Measurements from ENCODE around the gene STARD7.
"Not testable (repeated sequence)": the region's sequence is repeated elsewhere in the genome, so short reads cannot be mapped to it uniquely, and the experiment has no call there.

STARD7 gene

DNA sequence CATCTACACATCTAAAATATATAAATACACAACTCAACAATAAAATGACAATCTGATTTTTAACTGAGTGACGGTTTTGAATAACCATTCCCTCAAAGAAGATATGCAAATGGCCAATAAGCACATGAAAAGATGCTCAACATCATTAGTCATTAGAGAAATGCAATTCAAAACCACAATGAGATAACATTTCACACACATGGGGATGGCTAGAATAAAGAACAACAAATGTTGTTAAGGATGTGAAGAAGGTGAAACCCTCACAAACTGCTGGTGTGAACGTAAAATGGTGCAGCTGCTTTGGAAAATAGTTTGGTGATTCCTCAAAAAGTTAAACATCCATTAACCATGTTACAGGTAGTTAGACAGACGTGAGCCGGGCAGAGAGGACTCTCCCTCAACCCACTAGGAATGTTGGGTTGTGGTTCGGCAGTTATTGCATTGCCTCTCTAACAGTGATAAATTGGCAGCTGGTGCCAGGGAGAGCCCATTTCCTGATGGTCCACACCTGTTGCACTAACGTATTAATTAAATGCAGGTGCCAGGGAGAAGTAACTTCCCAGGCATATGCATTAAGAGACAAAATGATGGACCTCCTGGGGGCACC lies 41.1 kb downstream of the STARD7 start:
- Histone ChIP-seq H3K4me1 (ENCODE audit: control insufficient read depth, insufficient read depth, low read length, poor library complexity, severe bottlenecking) (peaks cover 21% of the 10 kb centered on the region), H3K9me3 (ENCODE audit: control insufficient read depth, low read length) (no peaks in the 10 kb centered on the region), H3K27ac (ENCODE audit: insufficient read depth, low read length, poor library complexity, severe bottlenecking) (no peak overlapping the region), H3K27me3 (replicated peaks; ENCODE audit: control insufficient read depth, insufficient read depth, low read length, poor library complexity, severe bottlenecking) (no peaks in the 10 kb centered on the region), H3K36me3 (ENCODE audit: control insufficient read depth, insufficient read depth, low read length) (no peaks in the 10 kb centered on the region), H3K4me3 (ENCODE audit: insufficient read depth, low read depth, low read length, poor library complexity, severe bottlenecking) (no peak overlapping the region)
- DNase-seq, result no peak

DNA sequence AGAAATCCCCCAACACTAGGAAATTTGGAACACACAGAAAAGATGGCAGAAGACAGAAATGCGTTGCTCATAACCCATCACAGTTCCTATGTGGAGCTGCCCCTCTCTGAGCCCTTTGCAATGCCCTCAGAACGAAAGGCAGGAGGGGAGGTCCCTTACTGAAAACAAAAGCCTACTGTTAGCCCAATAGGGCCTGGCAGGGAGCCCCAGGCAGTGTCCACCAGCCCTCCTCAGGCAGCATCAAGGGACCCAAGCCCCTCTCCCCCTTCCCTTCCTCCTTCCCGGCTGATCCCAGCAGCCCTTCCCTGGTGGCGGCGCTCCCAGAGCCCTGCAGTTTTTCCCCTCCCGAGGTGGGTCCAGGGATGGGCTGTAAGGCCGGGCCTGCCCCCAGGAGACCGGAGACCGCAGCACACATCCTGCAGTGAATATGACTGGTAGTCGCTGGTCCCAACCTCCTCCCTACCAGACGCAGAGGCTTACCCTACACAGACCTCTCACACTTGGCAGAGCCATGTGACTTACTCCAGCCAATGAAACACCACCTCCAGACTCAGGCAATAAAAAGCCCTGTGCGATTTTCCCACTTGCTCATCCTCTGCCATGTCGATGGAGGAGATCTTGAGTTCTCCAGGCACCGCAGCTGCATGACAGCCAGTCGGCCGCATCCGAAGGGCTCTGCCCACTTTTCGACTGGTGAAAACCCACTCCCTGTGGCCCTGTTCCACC lies 44.0 kb downstream of the STARD7 start:
- no peaks in the 10 kb centered on the region for H3K36me3 ChIP-seq (ENCODE audit: control insufficient read depth, insufficient read depth, low read length)
- peak overlapping the region; percentile 11 for H3K4me3 ChIP-seq (ENCODE audit: insufficient read depth, low read depth, low read length, poor library complexity, severe bottlenecking)
- peak overlapping the region; percentile 43 for H3K27ac ChIP-seq (ENCODE audit: insufficient read depth, low read length, poor library complexity, severe bottlenecking)
- H3K4me1 ChIP-seq (ENCODE audit: control insufficient read depth, insufficient read depth, low read length, poor library complexity, severe bottlenecking), result peaks cover 23% of the 10 kb centered on the region
- no peaks in the 10 kb centered on the region for H3K27me3 ChIP-seq (replicated peaks; ENCODE audit: control insufficient read depth, insufficient read depth, low read length, poor library complexity, severe bottlenecking)
- no peaks in the 10 kb centered on the region for H3K9me3 ChIP-seq (ENCODE audit: control insufficient read depth, low read length)
- peak; percentile 35 to 45 (median 40) for DNase-seq

DNA sequence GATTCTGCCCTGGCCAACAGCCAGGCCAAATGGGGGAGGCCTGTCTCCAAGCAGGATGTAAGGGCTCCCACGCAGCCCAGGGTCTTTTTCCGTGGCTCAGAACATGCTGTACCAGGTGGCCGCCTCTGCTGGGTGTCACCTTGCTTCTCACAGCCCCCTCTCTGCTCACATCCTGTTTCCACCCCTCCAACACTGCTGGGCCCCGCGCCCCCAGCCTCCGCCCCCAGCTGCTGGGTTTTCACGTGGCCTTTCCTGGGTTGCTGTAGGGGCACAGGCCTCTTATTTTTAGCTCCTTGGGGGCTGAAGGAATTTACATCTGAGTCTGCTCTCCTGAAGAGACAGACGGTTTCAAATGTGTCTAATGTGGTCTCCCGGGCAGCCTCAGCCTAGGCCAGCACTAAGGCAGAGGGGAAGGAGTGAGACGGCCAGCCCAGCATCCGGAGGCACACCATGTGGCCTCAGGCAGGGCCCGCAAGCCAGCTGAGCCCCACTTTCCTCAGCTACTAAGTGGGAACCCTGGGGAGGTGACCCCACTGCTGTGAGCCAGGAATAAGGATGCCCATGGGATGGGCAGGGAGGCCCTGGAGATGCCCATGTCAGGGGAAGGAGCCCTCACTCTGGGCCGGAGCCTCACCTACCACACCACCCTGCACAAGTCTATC lies 44.7 kb downstream of the STARD7 start:
- Histone ChIP-seq H3K9me3 (ENCODE audit: control insufficient read depth, low read length) (no peaks in the 10 kb centered on the region), H3K27ac (ENCODE audit: insufficient read depth, low read length, poor library complexity, severe bottlenecking) (peak overlapping the region; percentile 43), H3K4me1 (ENCODE audit: control insufficient read depth, insufficient read depth, low read length, poor library complexity, severe bottlenecking) (peaks cover 30% of the 10 kb centered on the region), H3K36me3 (ENCODE audit: control insufficient read depth, insufficient read depth, low read length) (no peaks in the 10 kb centered on the region), H3K4me3 (ENCODE audit: insufficient read depth, low read depth, low read length, poor library complexity, severe bottlenecking) (no peak overlapping the region), H3K27me3 (replicated peaks; ENCODE audit: control insufficient read depth, insufficient read depth, low read length, poor library complexity, severe bottlenecking) (no peaks in the 10 kb centered on the region)
- peak in 2 of 3 donors; percentile 36 to 41 for DNase-seq

DNA sequence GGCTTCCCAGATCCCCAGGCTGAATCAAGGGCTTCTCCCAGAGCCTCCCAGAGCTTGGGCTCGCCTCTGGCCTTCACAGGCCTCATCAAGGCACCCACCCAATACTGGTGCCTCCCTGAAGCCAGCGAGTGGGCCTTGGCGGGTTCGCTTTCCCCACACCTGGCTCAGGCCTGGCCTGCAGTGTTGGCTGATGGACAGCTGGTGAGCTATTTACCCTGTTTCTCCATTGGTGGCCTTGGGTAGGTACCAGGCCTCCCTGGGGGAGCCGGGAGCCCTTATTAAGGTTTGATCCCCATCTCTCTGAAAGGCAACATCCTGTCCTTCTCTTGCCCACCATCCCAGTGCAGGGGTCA lies 45.2 kb downstream of the STARD7 start:
- Histone ChIP-seq H3K27me3 (replicated peaks; ENCODE audit: control insufficient read depth, insufficient read depth, low read length, poor library complexity, severe bottlenecking) (no peaks in the 10 kb centered on the region), H3K27ac (ENCODE audit: insufficient read depth, low read length, poor library complexity, severe bottlenecking) (peak overlapping the region; percentile 43)

DNA sequence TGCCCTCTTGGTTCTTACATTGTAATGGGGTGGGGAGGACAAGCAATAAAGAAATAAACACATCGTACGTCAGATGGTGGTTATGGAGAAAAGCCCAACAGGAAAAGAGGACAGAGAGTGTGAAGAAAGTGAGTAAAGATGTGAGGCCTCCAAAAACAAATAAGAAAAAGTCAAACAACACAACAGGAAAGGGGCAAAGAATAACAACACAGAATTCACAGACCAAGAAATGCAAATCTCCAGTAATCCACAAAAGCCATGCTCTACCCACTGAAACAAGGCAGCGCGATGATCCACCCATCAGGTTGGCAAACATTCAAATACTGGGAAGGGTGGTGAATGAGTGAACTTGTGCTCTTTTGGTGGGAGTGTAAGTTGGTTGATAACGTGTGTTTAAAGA lies 46.7 kb downstream of the STARD7 start:
- Histone ChIP-seq H3K4me1 (ENCODE audit: control insufficient read depth, insufficient read depth, low read length, poor library complexity, severe bottlenecking) (peaks cover 49% of the 10 kb centered on the region), H3K36me3 (ENCODE audit: control insufficient read depth, insufficient read depth, low read length) (no peaks in the 10 kb centered on the region), H3K27ac (ENCODE audit: insufficient read depth, low read length, poor library complexity, severe bottlenecking) (no peak overlapping the region), H3K4me3 (ENCODE audit: insufficient read depth, low read depth, low read length, poor library complexity, severe bottlenecking) (no peak overlapping the region), H3K9me3 (ENCODE audit: control insufficient read depth, low read length) (no peaks in the 10 kb centered on the region), H3K27me3 (replicated peaks; ENCODE audit: control insufficient read depth, insufficient read depth, low read length, poor library complexity, severe bottlenecking) (no peaks in the 10 kb centered on the region)
- no peak for DNase-seq

More for the DNA sequence above, 45.2 kb downstream of the STARD7 start:
- Histone ChIP-seq H3K36me3 (ENCODE audit: control insufficient read depth, insufficient read depth, low read length) (no peaks in the 10 kb centered on the region), H3K4me3 (ENCODE audit: insufficient read depth, low read depth, low read length, poor library complexity, severe bottlenecking) (no peak overlapping the region), H3K4me1 (ENCODE audit: control insufficient read depth, insufficient read depth, low read length, poor library complexity, severe bottlenecking) (peaks cover 35% of the 10 kb centered on the region), H3K9me3 (ENCODE audit: control insufficient read depth, low read length) (no peaks in the 10 kb centered on the region)
- DNase-seq, result no peak

DNA sequence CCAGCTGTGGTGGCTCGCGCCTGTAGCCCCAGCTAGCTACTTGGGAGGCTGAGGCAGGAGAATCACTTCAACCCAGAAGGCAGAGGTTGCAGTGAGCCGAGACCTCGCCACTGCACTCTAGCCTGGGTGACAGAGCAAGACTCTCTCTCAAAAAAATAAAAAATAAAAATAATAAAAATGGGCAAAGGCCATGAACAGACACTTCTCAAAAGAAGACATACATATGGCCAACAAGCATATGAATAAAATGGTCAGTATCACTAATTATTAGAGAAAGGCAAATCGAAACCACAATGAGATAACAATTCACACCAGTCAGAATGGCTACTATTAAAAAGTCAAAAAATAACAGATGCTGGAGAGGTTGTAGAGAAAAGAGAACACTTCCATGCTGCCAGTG lies 48.3 kb downstream of the STARD7 start:
- H3K27ac ChIP-seq (ENCODE audit: insufficient read depth, low read length, poor library complexity, severe bottlenecking); H3K4me3 ChIP-seq (ENCODE audit: insufficient read depth, low read depth, low read length, poor library complexity, severe bottlenecking); H3K9me3 ChIP-seq (ENCODE audit: control insufficient read depth, low read length); DNase-seq; H3K27me3 ChIP-seq (replicated peaks; ENCODE audit: control insufficient read depth, insufficient read depth, low read length, poor library complexity, severe bottlenecking); H3K36me3 ChIP-seq (ENCODE audit: control insufficient read depth, insufficient read depth, low read length): not testable (repeated sequence)
- peaks cover 49% of the 10 kb centered on the region for H3K4me1 ChIP-seq (ENCODE audit: control insufficient read depth, insufficient read depth, low read length, poor library complexity, severe bottlenecking)

DNA sequence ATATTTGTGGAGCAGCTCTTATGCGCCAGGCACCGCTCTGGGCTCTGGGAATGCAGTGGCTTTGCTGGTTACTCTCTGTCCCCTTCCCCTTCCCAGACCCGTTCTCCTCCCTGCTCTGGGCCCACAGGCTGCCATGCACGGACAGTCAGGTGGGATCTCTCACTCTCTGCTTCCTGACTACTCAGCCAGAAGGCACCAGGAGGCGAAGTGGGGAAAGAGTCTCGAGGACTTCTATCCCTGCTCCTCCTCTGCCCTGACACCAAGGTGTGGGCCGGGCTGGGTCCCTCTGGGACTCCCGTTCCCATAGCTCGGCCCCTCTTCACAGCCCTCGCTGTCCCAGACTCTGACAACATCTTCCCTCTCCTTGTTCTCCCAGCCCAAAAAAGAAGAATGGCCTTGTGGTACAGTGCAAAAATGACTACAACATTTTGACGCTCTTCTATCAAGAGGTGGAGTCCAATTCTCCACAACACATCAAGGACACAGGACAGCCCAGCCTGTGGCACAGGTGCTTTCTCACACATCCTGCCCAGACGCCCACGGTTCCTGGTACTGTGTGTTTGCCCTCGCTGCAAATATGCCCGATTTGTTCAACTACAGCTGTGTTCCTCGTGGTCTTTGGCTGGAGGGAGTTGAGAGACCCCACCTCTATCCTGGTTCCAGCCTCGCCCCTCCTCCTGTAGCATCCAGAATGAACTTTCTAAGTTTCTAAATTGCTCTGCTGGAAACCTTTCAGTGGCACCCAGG lies 49.4 kb downstream of the STARD7 start:
- no peak for DNase-seq
- H3K9me3 ChIP-seq (ENCODE audit: control insufficient read depth, low read length), result no peaks in the 10 kb centered on the region
- H3K27me3 ChIP-seq (replicated peaks; ENCODE audit: control insufficient read depth, insufficient read depth, low read length, poor library complexity, severe bottlenecking), result no peaks in the 10 kb centered on the region
- H3K4me3 ChIP-seq (ENCODE audit: insufficient read depth, low read depth, low read length, poor library complexity, severe bottlenecking), result no peak overlapping the region
- peaks cover 41% of the 10 kb centered on the region for H3K4me1 ChIP-seq (ENCODE audit: control insufficient read depth, insufficient read depth, low read length, poor library complexity, severe bottlenecking)
- no peaks in the 10 kb centered on the region for H3K36me3 ChIP-seq (ENCODE audit: control insufficient read depth, insufficient read depth, low read length)
- H3K27ac ChIP-seq (ENCODE audit: insufficient read depth, low read length, poor library complexity, severe bottlenecking), result no peak overlapping the region

DNA sequence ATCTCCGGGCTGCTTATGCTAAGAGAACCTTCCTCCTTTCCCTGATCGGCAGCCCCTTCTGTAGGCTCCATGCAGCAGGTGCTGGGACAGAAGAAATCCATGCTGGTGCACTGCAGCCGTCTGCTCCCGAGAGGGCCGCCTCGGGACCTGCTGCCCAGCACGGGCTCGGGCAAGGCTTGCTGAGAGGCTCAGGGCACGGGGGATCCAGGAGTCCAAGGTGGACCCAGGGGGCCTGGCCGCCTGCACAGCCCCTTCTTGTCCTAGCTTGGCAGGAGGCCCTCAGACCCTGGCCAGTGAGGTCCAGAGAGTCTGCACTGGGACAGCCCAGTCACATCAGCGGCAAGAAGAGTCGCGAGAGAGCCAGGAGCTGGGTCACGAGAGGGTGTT lies 50.1 kb downstream of the STARD7 start:
- no peak overlapping the region for H3K27ac ChIP-seq (ENCODE audit: insufficient read depth, low read length, poor library complexity, severe bottlenecking)
- no peaks in the 10 kb centered on the region for H3K36me3 ChIP-seq (ENCODE audit: control insufficient read depth, insufficient read depth, low read length)
- H3K4me1 ChIP-seq (ENCODE audit: control insufficient read depth, insufficient read depth, low read length, poor library complexity, severe bottlenecking), result peaks cover 34% of the 10 kb centered on the region

DNA sequence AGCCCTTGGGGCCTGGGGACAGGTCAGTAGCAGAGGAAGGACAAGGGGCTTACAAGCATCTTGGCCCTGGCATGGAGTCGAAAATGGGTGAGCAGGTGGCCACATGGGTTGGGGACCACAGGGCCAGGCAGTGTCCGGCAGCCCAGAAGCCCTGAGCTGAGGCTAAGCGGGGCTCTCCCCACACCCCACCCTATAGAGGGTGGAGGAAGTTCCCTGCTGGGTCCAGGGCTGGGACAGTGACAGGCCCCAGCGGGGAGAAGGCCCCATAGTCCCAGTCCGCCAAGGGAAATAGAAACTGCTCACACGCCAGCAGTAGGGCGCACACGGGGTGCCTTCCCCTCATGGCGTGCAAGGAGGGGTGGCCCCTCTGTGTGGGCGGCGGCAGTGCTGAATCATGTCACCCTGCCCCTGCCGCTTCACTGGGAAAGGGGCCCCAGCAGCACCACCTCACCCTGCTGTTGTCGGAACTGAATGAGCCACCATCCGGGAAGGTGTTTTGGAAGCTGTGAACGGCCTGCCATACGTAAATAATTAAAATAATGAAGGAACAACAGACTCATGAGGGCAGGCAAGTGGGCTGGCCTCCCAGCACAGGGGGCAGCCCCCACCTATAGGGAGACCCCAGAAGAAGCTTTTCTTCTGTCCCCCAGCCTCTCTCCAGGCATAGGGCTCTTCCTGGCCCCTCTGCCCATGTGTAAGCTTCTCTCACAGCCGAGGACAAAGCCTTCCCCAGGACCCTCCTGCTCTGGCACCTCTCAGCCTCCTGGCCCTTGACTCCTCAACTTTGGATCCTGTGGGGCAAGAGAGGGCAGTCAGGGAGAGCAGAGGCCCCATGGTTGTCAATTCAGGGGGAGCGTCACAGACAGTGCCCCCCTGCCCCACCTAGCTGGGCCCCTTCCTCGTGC lies 50.7 kb downstream of the STARD7 start:
- Histone ChIP-seq H3K27me3 (replicated peaks; ENCODE audit: control insufficient read depth, insufficient read depth, low read length, poor library complexity, severe bottlenecking) (no peaks in the 10 kb centered on the region), H3K9me3 (ENCODE audit: control insufficient read depth, low read length) (no peaks in the 10 kb centered on the region), H3K36me3 (ENCODE audit: control insufficient read depth, insufficient read depth, low read length) (no peaks in the 10 kb centered on the region), H3K4me1 (ENCODE audit: control insufficient read depth, insufficient read depth, low read length, poor library complexity, severe bottlenecking) (peaks cover 28% of the 10 kb centered on the region), H3K27ac (ENCODE audit: insufficient read depth, low read length, poor library complexity, severe bottlenecking) (no peak overlapping the region), H3K4me3 (ENCODE audit: insufficient read depth, low read depth, low read length, poor library complexity, severe bottlenecking) (peak overlapping the region; percentile 7)
- DNase-seq, result peak in 2 of 3 donors; percentile 48 to 62

More for the DNA sequence above, 50.1 kb downstream of the STARD7 start:
- Histone ChIP-seq H3K4me3 (ENCODE audit: insufficient read depth, low read depth, low read length, poor library complexity, severe bottlenecking) (no peak overlapping the region), H3K9me3 (ENCODE audit: control insufficient read depth, low read length) (no peaks in the 10 kb centered on the region), H3K27me3 (replicated peaks; ENCODE audit: control insufficient read depth, insufficient read depth, low read length, poor library complexity, severe bottlenecking) (no peaks in the 10 kb centered on the region)
- DNase-seq, result no peak
